Nucleus accumbens (tissue), 56 donors: ENCODE data around the gene FBXL4.

ENCODE experiments used
- DNase-seq, 56 donors: peaks; one replicate each; lab custom pipeline; 2025; lab: John Stamatoyannopoulos, UW

The FBXL4 gene

DNA sequence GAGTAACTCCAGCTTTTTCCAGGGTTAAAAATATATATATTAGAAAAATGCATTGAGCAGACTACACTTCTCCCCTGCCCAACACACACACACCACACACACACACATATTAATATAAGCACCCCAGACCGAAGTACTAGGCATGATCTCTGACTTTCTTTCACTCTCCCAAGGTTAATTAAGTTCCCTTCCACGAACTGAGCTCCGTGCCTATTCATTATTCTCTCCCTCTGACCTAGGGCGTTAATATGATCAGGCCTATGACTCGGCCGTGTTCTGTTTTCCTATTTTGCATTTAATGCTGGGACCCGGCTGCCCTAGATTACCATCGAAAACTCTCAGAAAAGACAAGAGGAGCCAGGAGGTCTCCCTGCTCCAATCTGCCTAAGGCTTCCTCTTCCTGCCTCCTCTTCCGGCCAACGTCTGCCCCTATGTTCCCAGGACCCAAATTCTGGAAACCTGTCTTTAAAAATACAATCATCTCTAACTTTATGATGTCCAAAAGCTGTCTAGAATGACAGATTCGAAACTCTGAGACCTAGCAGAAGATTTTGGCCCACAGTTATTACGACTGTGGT is 119.4 kb downstream of the FBXL4 start:
- DNase-seq: no peak

DNA sequence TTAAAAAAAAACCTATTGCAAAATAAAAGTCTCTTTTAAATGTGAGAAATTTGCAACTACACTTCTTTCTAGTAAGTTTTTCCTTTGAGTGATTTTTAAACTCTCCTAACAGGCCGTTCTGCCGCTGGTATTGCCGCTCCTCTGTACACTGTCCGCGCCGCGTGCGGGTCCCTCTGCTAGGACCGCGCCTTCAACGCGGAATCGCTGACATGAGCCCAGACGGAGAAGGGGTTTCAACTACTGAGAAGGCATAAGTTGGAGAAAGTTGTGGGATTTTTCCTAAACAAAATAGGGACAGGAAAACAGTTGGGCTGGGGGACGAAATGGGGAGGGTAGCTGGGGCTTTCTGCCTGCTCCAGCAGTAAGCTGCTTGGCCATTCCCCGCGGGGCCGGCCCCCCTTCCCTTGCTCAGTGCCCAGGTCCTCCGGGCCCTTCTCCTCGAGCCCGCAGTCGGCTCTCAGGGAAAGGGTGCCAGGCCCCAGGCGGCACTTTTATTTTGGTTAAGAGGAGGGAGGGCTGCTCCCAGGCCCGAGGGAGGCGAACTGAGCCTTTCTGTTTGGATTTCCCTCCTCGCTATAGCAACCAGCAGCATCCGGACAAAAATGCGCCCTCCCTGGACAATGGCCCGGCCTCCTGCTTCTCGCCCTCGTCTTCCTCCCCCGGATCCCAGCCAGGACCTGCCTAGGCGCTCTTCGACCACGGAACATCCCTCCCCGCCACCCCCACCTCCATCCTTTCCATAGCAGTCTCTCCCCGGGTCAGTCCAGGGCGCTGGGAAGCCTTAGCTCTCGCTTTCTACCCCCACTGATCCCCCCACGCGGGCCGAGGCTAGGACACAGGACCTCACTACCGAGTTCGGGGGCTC is 120.2 kb downstream of the FBXL4 start:
- peak in 42 of 56 donors; percentile 31 to 93 (median 74) for DNase-seq

DNA sequence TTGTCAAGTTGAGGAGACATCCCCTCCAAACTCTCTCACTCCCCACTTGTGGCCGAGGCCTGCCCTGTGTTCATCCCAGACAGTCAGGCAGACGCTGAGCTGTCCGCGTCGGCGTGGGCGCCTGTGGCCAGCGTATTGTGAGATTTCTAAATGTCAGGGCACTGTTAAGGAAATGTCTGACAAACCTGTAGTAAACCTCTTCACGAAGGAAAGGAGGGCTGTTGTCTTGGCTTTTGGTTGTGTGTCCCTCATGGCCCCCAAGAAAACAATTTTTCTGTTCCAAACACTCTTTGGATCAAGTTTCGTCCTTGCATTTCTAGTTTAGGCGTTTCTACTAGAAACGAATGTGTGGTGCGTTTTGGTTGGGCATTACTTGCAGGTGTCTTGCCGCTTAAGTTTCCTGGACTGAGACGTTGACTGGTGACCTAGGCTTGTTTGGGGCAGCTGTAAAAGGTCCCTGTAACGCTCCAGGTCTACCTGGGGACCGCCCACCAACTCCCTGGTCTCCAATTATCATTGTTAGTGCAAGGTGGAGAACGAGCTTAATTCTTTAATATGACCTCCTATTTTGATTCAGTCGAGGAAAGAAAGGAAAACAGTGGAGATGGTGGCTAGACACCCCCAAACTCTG is 122.0 kb downstream of the FBXL4 start:
- DNase-seq: no peak

DNA sequence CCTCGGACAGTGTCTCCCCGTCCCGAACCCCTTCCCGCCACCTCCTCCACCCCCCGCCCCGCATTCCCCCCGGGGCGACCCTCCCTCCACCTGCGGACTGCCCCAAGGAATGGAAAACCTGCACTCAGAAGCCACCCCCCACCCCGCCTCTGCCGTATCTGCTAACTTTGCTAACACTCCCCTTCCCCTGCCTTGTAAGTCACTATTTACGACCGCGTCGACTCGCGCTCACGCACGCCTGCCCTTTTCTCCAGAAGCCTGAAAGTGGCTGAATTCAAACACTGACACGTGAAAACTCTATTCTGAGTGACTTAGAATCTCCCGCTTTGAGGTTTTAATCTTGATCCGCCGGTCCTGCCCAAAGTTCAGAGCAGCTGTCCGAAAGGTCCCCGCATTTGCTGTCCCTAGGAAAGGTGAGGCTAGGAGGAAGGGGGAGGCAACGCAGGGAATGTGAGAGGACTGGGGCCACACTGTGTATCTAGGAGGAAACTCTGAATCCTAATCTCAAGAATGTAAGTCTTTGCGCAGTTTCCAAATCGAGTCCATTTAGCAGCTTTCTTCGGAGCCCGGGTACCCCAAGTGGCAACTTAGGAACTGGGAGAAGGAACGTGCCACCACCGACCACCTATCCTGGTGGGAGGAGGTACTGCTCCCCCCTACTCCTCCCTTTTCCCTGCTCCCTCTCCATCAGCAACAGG is 122.7 kb downstream of the FBXL4 start:
- DNase-seq: no peak

DNA sequence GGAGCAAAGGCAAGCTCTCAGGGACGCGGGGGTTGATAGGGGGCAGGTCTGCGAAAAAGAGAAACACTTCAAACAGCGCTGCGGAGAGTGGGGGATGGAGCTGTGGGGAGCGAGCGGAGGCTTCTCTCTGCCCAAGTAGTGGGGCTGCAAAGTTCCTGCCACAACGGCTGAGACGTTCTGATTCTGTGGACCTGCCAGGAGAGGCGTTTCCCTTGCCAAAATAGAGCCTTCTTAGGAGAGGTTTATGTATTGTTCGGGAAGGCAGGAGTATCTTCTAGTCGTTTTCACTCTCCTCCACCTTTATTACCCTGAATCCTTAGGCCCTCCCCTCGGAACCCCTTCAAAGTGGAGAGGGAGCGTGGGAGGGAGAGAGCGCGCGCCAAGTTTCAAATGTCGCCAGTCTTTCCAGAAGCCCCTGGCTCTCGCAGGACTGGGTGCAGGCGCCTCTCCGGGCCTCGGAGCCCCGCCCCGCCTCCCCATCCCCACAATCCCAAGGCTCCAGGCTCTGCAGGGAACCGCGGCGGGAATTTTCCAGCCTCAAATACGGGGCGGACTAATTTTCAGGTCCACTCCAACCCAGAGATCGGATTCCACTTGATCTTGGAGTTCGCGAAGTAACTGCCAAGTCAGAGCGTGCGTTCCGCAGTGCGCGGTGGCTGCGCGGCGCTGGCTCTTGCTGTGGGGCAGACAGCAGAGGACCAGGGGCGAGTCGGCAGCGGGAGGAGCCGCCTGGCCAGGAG is 123.4 kb downstream of the FBXL4 start:
- DNase-seq: peak in 15 of 56 donors; percentile 24 to 67 (median 52)

DNA sequence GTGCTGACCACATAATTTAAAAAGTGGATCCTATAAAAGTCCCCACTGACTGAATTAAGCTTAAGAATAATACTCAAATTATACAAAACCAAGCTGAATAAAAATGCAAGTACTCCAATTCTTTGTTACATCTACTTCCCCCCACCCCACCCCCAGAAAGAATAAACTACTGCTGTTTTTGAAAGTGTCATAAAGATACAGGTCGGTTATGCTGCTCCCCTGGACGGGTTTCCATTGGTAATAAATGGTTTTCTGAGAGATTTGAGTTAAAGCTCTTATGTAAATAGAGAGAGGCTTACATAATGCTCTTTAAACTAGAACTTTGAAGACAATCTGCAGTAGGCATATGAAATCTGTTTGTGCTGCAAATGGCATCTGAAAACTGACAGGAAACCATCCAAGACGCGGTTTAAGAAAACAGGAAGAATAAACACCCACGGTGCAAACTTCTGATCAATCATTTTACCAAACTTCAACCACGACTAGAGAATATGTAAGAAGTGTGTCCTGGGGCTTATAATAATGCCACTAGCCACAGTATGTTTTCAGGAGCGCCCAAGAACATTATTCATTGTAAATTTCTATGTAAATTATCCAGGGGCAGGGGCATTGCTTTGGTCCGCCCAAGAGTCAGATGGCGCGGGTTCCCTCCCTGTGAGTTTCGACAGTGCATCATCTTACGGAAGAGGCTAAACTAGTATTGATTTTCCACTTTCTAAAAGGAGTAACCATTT is 124.2 kb downstream of the FBXL4 start:
- no peak for DNase-seq

DNA sequence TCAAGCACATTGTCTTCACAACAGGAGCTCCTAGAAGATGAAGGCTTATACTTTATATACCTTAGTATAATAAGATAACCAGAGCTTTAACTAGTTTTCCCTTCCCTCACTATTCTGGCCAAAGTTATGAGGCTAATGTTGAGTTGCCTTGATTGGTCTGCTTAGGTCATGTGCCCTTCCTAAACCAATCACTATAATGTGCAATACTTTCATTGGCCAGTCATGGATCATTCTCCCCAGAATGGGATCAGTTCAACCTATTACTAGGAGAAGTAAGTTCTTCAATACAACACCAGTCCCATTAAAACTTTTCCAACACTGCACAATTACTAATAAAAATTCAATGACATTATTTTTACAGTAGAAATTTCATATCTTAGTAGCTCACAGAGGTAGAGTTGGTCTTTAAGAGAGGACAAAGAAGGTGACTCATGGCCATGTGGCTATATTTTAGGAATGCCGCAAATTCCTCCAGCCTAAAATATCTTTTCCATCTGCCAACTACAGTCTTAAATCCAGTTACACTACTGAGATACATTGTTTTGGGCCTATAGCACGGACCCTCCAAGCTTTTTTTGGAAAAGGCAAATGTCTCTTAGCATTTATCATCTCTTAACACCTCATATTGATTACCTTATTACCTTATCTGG is 125.9 kb downstream of the FBXL4 start:
- DNase-seq: no peak
